HG03354 (cell line): ENCODE results near the gene GNAT3.

ENCODE experiments used
- ATAC-seq: cut with Tn5 transposase; IDR thresholded peaks from one replicate; pipeline ENCODE4 v1.9.1; 2021; ENCODE audit warnings: mild to moderate bottlenecking; ENCODE audit not compliant: unreplicated experiment, poor library complexity, severe bottlenecking

Gene GNAT3

GRCh38 chr7:80511964-80512363, at the start of gene GNAT3:
GNAT3 (minus strand) TSS chr7:80512064; CDS start chr7:80511926, 138 bp downstream.
- ATAC-seq: no peak

GRCh38 chr7:80558116-80558515, 46.3 kb upstream of the GNAT3 start:
- no peak for ATAC-seq

- no peak for ATAC-seq
These were observed 40.3 kb upstream of the GNAT3 start for GRCh38 chr7:80552031-80552694.

GRCh38 chr7:80550005-80550404, 38.1 kb upstream of the GNAT3 start:
- no peak for ATAC-seq

- no peak for ATAC-seq
These were observed 37.1 kb upstream of the GNAT3 start for GRCh38 chr7:80548840-80549530.

GRCh38 chr7:80542398-80542797, 30.5 kb upstream of the GNAT3 start:
- ATAC-seq: no peak

GRCh38 chr7:80540836-80541235, 29.0 kb upstream of the GNAT3 start:
- no peak for ATAC-seq

- ATAC-seq: no peak
These were observed 25.2 kb upstream of the GNAT3 start for GRCh38 chr7:80537091-80537490.

- no peak for ATAC-seq
These were observed 24.6 kb upstream of the GNAT3 start for GRCh38 chr7:80536426-80536825.

GRCh38 chr7:80533287-80533686, 21.4 kb upstream of the GNAT3 start:
- ATAC-seq: no peak

GRCh38 chr7:80532153-80532552, 20.3 kb upstream of the GNAT3 start:
- ATAC-seq: no peak

- ATAC-seq: no peak
These were observed 18.3 kb upstream of the GNAT3 start for GRCh38 chr7:80530136-80530535.

- ATAC-seq: no peak
These were observed 17.5 kb upstream of the GNAT3 start for GRCh38 chr7:80529362-80529761.

GRCh38 chr7:80528689-80529088, 16.8 kb upstream of the GNAT3 start:
- no peak for ATAC-seq

GRCh38 chr7:80526472-80526871, 14.6 kb upstream of the GNAT3 start:
- ATAC-seq: no peak

GRCh38 chr7:80524693-80525092, 12.8 kb upstream of the GNAT3 start:
- ATAC-seq: no peak

GRCh38 chr7:80521809-80522208, 9.9 kb upstream of the GNAT3 start:
- ATAC-seq: no peak

- ATAC-seq: no peak
These were observed 8.3 kb upstream of the GNAT3 start for GRCh38 chr7:80520199-80520598.

- no peak for ATAC-seq
These were observed 5.5 kb upstream of the GNAT3 start for GRCh38 chr7:80517282-80517747.

- ATAC-seq: no peak
These were observed 3.4 kb upstream of the GNAT3 start for GRCh38 chr7:80515298-80515697.

GRCh38 chr7:80510021-80510420, 1.8 kb downstream of the GNAT3 start:
- ATAC-seq: no peak
